GM21529 (cell line): Measurements from ENCODE around the gene TAT.

ENCODE experiments used
- ATAC-seq: cut with Tn5 transposase; IDR thresholded peaks from one replicate; pipeline ENCODE4 v1.9.1; 2021; ENCODE audit not compliant: unreplicated experiment

Gene TAT

GRCh38 chr16:71547168-71547567, 29.7 kb downstream of the TAT start:
- no peak for ATAC-seq

- peak; percentile 56 for ATAC-seq
Observed at GRCh38 chr16:71542377-71542776, 34.5 kb downstream of the TAT start.

DNA sequence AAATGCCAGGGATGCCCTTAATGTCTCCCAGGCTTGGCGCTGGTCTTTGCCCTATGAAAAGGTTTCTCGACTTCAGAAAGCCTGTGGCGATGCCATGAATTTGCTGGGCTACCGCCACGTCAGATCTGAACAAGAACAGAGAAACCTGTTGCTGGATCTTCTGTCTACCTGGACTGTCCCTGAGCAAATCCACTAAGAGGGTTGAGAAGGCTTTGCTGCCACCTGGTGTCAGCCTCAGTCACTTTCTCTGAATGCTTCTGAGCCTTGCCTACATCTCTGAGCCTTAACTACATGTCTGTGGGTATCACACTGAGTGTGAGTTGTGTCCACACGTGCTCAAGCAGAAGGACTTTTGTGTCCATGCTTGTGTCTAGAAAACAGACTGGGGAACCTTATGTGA, 39.2 kb downstream of the TAT start:
- peak; percentile 85 for ATAC-seq

GRCh38 chr16:71536752-71537499, 40.0 kb downstream of the TAT start:
- ATAC-seq = no peak

DNA sequence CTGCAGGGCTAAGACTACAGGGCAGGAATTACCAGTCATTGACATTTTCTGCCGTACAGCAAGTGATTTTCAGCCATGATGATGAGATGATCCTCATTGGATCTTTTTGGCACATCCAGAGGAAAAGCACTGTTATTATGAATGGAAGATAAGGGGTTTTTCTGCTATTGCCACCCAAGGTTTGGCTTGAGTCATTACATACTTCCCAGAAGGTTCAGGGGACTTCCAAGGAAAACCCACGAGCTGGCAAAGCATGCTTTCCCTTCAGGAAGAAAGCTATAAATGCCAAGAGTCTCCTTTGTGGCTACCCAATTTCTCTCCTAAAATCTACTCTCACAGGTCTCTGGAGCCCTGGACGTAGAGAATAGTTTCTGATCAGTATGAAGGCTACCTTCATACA, 44.5 kb downstream of the TAT start:
- no peak for ATAC-seq

DNA sequence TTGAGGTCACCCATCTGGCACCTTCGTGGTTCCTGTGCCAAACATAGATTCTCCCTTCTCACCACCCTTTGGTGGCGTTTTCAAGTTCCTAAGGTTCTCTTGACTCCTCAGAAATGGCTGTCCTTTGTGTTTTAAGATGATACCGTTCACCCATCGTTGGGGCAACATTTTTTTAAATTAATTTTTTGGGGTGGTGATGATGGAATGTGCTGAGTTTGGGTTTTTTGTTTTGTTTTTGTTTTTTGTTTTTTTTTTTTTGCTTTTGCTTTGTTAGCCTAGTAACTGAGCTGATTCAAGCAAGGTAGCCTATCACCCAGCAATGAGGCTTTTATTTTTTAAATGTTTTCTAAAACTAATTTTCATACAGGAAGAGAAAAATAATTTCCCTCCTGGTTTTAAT, 48.0 kb downstream of the TAT start:
- no peak for ATAC-seq

DNA sequence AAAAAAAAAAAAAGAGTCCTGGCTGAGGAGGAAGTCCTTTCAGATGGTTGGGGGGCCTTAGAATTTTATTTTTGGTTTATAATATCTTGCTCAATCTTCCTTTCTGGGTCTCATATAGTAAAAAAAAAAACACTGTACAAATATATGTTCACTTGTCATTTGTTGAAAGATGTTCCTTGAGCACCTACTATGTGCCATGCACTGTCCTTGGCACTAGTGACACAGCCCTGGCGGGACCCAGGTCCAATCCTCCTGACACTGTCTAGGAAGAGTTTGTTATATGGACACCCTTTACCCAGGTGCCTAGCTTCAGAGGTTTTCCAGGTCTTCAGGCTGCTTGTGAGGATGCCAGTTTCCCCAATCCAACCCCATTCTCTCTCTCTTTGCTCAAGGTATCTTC, 48.6 kb downstream of the TAT start:
- no peak for ATAC-seq

DNA sequence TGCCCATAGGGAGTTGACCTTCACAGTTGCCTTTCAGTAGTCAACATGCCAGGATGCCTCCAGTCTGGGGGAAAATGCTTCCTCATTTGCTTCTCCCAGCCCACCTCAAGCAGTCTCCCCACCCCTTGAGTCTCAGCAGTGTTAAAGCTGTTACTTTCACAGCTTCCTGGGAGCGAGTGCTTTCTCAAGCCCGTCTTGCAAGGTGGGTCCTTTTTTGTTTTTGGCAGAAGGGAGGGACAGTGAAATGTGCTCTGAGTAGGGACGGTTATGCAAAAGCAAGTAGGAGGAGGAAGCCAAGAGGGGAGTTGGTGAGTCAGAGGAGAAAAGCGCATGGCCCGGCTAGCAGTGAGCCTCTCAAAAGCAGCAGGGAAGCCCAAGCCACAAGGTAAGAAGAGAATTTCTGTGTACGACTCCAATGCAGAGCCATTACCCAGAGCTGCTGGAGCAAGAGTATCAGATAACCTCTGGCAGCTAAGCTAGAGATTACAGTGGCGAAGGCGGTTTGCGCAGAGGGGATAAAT, 50.7 kb downstream of the TAT start, which contains the start of gene CHST4:
Gene CHST4 (plus strand): TSS at position 316 of the 521 bp plus-strand sequence. CDS start 10,252 bp downstream, outside the sequence.
- ATAC-seq = peak; percentile 67

DNA sequence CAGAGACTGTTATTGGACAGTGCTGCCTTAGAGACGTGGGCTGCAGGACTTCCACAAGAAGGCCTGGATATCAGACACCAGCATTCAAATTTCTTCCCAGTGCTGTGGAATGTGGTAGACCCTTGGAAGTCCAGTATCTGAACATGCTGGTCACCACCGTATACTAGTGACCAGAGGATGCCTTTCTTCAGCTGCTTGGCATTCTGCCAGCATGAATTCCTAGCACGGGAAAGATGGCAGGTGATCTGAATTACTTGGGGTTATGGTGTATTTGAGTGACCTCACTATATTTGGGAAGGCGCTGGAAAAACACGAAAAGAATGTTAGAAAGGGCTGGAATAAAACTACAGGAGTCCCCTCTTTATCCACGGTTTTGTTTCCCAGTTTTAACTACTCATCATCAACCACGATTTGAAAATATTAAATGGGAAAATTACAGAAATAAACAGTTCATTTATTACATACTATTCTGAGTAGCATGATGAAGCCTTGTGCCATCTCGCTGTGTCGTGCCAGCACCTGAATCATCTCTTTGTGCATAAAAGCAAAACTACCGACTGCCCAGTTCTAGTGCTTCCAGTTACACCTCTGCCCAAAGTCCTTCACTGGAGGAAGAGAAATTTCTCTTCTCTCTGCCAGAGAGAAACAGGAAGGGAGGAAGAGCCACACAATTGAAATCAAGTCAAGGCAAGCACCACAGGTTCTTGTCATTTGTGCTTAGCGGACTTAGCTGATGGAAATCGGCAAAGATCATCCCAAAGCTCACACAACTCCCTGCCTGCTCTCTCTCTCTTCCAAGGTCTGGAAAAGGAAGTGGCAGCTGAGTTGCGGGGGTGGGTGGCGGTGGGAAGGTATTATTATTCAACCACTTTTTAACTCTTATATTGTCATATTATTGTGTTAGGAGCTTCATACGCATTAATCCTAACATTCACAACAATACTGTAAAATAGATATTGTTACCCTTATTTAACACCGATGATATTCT, 52.0 kb downstream of the TAT start:
- no peak for ATAC-seq

GRCh38 chr16:71520550-71520949, 56.3 kb downstream of the TAT start:
- ATAC-seq = no peak
